A673 (cell line): Measurements from ENCODE around the gene ELFN1.

Experiments used
- EZH2 ChIP-seq: fragments of 200-600 bp; sonication (generic); IDR thresholded peaks from 2 replicates; pipeline ENCODE4 v1.6.1; 2017; ENCODE audit warnings: borderline replicate concordance, low read depth, mild to moderate bottlenecking, mixed read lengths, antibody characterized with exemption, low read length; ENCODE audit not compliant: poor library complexity, severe bottlenecking
- TF ChIP-seq, protein P1 (sequence below): fragments of 300-800, 200-600 bp; sonication (generic); conservative IDR thresholded peaks from 2 replicates; pipeline ENCODE4 v1.5.1; 2017; ENCODE audit warnings: low read depth, mild to moderate bottlenecking, antibody characterized with exemption, low read length, moderate library complexity, mixed read lengths

DNA sequence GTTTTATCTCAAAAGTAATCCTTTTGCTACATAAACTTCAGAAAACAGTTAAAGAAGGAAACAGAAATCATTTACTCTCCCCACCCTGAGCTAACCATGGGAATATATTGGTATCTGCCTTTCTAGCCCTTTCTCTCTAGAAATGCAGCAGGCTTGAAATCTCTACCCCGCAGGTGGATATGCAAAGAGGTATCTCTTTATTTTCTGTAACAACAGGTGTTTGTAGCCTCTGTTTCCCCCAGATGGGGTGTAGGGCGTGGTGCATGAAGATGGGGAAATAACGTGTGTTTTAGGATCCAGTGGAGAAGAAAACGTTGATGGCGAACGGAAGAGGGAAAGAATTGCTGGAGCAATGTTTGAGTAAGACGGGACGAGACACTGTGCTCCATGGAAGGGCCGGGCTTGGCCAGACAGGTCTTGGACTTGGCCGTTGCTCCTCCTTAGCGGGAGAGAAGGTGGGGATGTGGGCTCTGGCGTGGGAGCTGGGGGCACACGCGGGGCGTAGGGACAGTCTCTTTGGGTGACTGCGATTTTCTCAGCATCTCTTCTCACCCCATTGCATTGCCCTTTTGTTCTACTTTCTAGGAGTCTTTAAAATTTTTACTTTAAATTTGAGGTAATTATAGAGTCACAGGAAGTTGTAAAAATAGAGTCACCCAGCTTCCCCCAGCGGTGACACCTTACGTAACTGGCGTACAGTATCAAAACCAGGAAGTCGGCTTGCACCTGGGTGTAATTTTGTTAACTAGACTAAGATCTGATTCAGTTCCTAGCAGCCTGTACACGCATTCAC is 82.9 kb downstream of the ELFN1 start:
- TF ChIP-seq, protein P1, sequence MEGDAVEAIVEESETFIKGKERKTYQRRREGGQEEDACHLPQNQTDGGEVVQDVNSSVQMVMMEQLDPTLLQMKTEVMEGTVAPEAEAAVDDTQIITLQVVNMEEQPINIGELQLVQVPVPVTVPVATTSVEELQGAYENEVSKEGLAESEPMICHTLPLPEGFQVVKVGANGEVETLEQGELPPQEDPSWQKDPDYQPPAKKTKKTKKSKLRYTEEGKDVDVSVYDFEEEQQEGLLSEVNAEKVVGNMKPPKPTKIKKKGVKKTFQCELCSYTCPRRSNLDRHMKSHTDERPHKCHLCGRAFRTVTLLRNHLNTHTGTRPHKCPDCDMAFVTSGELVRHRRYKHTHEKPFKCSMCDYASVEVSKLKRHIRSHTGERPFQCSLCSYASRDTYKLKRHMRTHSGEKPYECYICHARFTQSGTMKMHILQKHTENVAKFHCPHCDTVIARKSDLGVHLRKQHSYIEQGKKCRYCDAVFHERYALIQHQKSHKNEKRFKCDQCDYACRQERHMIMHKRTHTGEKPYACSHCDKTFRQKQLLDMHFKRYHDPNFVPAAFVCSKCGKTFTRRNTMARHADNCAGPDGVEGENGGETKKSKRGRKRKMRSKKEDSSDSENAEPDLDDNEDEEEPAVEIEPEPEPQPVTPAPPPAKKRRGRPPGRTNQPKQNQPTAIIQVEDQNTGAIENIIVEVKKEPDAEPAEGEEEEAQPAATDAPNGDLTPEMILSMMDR, result no peak
- no peak for TF ChIP-seq EZH2
